Fibroblast of upper back skin (primary cell): ENCODE data around the gene ZMAT1.
"Not testable (repeated sequence)": the region's sequence is repeated elsewhere in the genome, so short reads cannot be mapped to it uniquely, and the experiment has no call there.

ENCODE experiments used
- DNase-seq: peaks from one replicate; pipeline ENCODE4 v3.0.0-alpha.2; 2013

ZMAT1 gene

DNA sequence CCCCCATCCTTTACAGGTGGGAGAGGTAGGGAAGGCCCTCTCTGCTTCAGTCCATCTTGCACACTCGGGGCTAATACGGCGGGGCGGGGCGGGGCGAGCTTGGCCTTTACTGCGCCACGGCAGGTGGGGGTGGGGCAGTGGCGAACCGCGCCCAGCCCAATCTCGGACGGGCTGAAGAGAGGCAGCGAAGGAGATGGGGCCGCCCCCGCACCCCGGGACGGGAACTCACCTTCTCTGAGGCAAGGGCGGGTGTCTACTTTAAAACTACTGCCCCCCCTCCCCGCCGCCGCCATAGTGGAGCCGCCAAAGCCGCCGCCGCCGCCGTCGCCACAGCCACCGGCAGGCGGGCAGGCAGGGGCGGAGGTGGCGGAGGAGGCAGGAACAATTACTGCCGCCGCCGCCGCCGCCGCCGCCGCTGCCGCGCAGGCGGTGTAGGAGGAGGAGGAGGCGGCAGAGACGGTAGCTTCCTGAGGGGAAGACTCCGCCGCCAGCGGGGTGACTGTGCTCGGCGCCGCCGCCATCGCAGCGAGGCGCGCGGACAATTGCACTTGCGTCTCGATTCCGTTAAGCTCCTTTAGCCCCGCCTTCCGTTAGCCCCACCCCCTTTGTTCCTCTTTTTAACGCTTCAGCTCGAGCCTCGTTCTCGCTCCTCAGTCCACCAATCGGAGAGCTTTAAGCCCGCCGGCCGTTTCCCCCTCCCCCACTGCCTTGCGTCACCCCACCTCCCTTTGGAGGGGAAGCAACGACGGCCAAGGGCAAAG lies at the start of gene ZMAT1:
ZMAT1 (minus strand) TSS at position 540 of the 761 bp plus-strand sequence; CDS start at position 521, 19 bp downstream.
- DNase-seq: peak; percentile 75

DNA sequence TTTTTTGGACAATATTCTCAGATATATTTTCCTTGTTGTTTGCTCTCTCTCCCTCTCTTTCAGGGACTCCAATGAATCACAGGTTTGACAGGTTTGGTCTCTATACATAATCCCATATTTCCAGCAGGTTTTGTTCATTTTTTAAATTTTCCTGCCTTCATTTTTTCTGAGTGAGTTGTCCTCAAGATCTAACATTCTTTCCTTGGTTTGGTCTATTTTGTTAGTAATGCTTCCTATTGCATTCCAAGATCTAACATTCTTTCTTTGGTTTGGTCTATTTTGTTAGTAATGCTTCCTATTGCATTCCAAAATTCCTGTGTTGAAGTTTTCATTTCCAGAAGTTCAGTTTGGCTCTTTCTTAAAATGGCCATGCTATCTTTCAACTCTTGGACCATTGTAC lies 45.3 kb upstream of the ZMAT1 start:
- DNase-seq: peak; percentile 20

DNA sequence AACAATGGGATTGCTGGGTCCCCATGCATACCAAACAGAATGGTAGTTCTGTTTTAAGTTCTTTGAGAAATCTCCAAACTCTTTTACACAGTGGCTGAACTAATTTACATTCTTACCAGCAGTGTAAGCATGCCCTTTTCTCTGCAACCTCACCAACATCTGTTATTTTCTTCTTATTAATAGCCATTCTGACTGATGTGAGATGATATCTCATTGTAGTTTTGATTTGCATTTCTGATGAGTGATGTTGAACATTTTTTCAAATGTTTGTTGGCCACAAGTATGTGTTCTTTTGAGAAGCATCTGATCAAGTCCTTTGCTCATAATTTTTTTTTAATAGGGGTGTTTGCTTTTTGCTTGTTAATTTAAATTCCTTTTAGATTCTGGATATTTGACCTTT lies 41.2 kb upstream of the ZMAT1 start:
- DNase-seq: peak; percentile 2

DNA sequence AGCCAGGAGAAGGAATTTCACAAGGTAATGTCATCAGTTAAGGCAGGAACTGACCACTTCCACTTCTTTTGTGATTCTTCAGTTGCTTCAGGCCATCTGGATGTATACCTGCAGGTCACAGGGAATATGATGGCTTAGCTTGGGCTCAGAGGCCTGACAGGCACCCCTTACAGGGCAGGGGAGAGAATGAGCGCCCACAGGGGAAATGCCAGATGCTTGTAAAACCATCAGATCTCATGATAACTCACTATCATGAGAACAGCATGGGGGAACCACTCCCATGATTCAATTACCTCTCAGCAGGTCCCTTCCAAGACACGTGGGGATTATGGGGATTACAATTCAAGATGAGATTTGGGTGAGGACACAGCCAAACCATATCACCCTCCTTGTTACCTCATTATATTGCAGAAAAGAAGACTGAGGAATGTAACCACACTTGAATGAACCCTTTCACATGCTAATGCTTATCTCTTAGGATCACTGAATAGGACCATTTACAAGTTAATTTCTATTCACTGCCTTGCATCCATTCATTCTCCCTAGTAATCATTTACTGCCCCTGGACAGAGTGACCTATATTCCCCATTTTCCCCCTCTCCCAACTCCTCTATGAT lies 33.2 kb upstream of the ZMAT1 start:
- not testable (repeated sequence) for DNase-seq

DNA sequence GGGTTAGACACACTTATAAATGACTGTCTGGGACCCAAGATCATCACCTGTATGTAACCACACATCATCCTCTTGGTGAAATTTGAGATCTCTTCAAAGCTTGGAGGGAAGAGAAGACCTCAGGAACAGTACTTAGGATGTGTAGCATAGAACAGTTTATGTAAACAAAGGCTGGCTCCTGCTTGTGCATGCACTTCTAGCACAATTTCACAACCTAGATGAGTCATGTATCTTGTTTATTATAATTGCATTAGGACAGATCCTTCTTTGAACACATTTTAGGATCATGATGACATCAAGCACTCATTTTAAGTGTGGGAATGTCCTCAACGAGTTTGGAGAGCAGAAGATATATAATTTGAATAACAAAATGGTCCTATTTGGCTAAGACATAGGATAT lies 26.3 kb upstream of the ZMAT1 start:
- no peak for DNase-seq

DNA sequence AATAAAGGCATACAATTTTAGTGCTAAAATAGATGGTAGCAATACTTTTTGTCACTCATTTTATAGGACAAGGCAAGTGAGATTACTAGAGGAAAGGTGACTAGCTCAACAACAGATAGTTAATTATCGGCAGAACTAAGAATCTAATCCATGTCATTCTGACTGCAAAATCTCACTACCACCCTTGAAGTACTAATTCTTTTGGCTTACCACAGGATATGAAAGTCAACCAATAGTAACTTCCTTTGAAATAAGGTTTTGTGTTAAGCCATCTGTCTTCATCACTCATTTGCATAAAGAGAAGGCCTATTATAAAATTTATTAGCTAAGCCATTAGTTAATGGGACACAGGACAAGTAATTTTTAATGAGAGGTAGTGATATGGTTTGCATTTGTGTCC lies 25.3 kb upstream of the ZMAT1 start:
- no peak for DNase-seq

DNA sequence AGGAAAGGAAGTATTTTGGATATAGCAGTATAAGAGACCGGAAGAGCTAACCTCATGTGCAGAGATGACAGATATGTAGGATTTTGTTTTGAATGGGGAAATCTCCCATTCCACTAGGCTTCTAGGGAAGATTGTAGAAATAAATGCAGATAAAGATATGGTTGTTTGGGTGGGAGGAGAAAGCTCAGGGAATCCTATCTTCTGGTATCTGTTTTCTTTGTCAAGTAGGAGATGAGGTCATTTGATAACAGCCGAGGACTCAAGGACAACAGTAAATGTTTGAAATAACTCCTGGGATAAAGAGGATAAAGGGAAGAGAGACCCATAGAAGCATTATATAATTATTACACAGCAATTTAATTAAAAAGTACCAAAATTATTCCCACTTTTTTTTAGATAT lies 24.7 kb upstream of the ZMAT1 start:
- no peak for DNase-seq

DNA sequence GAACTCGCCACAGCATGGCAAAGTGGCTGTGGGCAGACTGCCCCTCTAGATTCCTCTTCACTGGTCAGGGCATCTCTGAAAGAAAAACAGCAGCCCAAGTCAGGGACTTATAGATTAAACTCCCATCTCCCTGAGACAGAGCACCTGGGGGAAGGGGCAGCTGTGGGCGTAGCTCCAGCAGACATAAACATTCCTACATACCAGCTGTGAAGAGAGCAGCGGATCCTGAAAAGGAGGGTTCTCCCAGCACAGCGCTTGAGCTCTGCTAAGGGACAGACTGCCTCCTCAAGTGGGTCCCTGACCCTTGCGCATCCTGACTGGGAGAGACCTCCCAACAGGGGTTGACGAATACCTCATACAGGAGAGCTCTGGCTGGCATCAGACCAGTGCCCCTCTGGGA lies 18.8 kb upstream of the ZMAT1 start:
- no peak for DNase-seq

DNA sequence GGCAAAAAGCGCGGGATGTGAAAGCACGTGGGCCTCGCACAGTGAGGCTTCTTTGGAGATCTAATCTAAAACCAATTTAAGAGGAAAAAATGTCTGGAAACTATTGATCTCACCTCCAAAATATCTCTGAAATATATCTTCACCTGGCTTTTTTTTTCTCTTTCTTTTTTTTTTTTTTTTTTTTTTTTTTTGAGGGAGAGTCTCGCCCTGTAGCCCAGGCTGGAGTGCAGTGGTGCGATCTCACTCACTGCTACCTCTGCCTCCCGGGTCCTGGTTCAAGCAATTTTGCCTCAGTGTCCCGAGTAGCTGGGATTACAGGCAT lies 383 bp upstream of the ZMAT1 start:
- DNase-seq: no peak

DNA sequence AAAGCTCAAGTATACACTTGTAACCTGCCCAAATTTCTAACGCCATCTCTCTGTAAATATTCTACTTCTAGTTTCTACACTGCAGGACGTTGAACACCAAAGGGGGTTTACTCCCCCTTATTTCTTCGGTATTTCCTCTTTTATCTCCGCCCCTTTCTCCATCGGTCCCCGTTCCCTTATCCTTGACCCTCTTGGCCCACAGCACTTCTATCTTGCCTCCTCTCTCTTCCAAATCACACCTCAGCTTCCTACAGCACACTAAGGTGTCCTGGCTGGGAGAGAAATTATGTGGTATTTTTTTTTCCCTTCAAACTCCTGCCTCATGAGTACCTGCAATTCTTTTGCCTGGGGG lies 715 bp downstream of the ZMAT1 start:
- no peak for DNase-seq

DNA sequence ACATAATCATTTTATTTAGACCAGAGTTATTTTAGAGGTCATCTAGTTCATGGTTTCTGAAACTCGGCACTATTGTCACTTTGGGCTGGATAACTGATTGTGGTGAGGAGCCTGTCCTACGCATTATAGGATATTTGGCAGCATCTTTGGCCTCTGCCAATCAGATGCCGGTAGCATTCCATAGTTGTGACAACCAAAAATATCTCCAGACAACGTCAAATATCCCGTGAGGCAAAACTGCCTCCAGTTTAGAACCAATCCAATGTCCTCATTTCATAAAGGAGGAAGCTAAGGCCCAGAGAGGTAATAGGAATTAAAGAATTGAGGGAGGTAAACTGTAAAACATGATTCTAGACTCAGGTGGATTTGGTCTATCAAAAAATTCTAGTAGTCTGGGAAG lies 6.1 kb downstream of the ZMAT1 start:
- no peak for DNase-seq

DNA sequence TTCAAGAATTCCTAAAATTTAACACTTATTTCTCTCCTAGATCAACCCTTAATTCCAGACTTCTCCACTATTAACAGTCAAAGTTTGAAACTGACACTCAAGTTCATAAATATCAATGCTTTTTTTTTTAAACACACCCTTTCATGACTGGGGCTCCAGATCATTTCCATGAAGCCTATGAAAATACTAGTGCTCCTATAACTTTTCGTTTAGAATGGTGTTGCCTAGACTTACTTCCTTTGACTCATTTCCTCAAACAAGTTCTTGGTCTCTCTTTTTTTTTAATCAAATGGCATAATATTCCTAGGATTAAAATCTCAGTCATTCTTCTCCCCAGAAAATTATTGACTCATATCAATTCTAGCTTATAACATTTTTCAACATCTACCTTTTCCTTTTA lies 13.1 kb downstream of the ZMAT1 start:
- no peak for DNase-seq

DNA sequence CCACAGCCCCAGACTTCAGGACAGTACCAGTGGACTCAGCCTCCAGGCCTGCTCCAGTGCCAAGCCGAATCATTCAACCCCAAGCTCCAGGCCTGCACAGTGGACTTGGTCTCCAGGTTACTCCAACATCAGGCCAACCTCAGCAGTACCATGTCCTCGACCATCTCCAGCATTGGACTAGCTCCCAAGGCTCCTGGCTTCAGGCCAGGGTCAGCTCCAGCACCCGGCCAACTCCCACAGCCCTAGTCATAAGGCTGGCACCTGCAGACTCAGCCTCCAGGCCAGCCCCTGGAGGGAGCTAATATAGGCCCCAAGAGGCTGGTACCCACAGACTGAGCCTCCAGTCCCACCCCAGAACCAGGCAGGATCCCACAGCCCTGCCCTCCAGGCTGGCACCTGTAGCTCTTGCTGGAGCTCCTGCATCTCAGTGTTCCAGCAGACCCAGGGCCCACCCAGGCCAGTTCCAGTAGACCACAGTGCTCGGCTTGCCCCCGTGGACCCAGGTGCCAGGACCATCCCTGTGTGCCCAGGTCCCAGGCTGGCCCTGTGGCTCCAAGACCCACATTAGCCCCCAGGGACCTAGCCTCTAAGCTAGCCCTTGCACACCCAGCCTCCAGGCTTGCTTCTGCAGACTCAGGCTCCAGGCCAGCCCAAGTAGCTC lies 25.6 kb downstream of the ZMAT1 start:
- no peak for DNase-seq

DNA sequence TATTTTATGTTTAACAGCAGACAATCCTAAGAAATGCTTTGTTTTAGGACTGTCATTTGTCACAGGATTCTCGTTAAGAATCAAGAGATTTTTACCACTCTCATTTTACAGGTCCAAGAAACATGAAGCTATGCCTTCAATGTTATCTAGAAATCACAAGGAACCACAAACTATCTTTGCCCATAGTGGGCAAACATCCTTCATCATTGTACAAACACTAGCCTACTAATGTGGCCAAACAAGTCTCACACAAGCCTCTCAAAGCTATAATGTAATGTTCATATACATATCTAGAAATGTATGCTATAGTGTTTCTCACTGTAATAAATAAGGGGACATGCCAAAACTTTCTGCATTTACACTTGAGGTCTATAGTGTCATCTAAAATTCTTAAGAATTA lies 26.8 kb downstream of the ZMAT1 start:
- DNase-seq: no peak
